ENCODE results near the gene DNAAF9.

GRCh38 chr20:3398681-3399252 lies 8.7 kb downstream of the DNAAF9 start:
- no peak for TF ChIP-seq PHF8 (conservative IDR thresholded peaks at IDR 0.05; ENCODE audit: low read depth, low read length)
- no peak for TF ChIP-seq CREB1 (IDR thresholded peaks at IDR 0.05)
- TF ChIP-seq HDAC6 (IDR thresholded peaks at IDR 0.05; ENCODE audit: low read depth, low read length) = no peak
- no peak for TF ChIP-seq CBX8 (IDR thresholded peaks at IDR 0.05; ENCODE audit: borderline replicate concordance, low read depth, low read length)
- no peak for TF ChIP-seq POLR2A (IDR thresholded peaks at IDR 0.05; ENCODE audit: control extremely low read depth in 1 of 2, low read depth in 2 of 2, low read length in 2 of 2)
- no peak for TF ChIP-seq KDM1A (IDR thresholded peaks at IDR 0.05; ENCODE audit: borderline replicate concordance, low read length)
- no peak for TF ChIP-seq CTCF (IDR thresholded peaks at IDR 0.05; ENCODE audit: control extremely low read depth in 1 of 3, insufficient read depth in 1 of 3, low read depth in 1 of 3, low read length in 3 of 3)
